GM12865 (cell line): ENCODE results near the gene GSPT2.

Experiments used
- DNase-seq: peaks from one replicate; pipeline ENCODE4 v3.0.0; 2010; ENCODE audit warnings: low read depth
- H3K4me3 ChIP-seq: 2 replicates; pipeline ENCODE4 v1.5.1; 2011; ENCODE audit warnings: mild to moderate bottlenecking, low read depth, low read length, control low read depth
- CTCF ChIP-seq: IDR thresholded peaks from 2 replicates; pipeline ENCODE4 v1.5.1; 2011; ENCODE audit warnings: low read length, control low read depth, low read depth, inconsistent platforms; ENCODE audit not compliant: insufficient read depth; ENCODE audit errors: missing control alignments

Gene GSPT2

GRCh38 chrX:51795136-51795535 lies 51.9 kb downstream of the GSPT2 start:
- TF ChIP-seq CTCF: no peak
- no peak overlapping the region for H3K4me3 ChIP-seq
- no peak for DNase-seq
